Endothelial cell of umbilical vein (primary cell): ENCODE data around the gene CXCL17. TPM values are rescaled to one million over a fixed set of nuclear protein-coding genes. Genes with fewer than 3 reads are reported as not detected.

Source experiments
- BruUV-seq: library from RNA; stranded (reverse); fragments of 400-500 nt; replicated peaks from 2 replicates; lab custom pipeline; 2021; lab: Mats Ljungman, UMichigan
- CTCF ChIA-PET: fragments of 300-600, 350-600 bp; sonication (Branson Sonifier 250); formaldehyde crosslinking; loops from one replicate; lab custom pipeline; 2021; ENCODE audit warnings: antibody characterized with exemption, inconsistent platforms; lab: Charles Lee
- POLR2A ChIA-PET: fragments of 300-600, 350-600 bp; sonication (Branson Sonifier 250); formaldehyde crosslinking; loops from one replicate; lab custom pipeline; 2021; ENCODE audit warnings: antibody characterized with exemption, inconsistent platforms; lab: Charles Lee
- DNase-seq: peaks from one replicate; pipeline ENCODE4 v3.0.0-alpha.2; 2011; ENCODE audit warnings: low read depth, low spot score
- FAIRE-seq: peaks from 2 replicates; lab custom pipeline; 2011; peaks lifted over from hg19 to GRCh38; lab: Jason Lieb, UNC
- H2AFZ ChIP-seq: 2 replicates; pipeline ENCODE4 v1.6.0; 2012; ENCODE audit warnings: low read depth, low read length, control low read depth, inconsistent platforms
- H3K27ac ChIP-seq: 2 replicates; pipeline ENCODE4 v1.5.1; 2011; ENCODE audit warnings: low read depth, mild to moderate bottlenecking, control low read depth, low read length, moderate library complexity; ENCODE audit not compliant: insufficient read depth
- H3K27me3 ChIP-seq, 2 experiments: 2 replicates each; pipeline versions ENCODE4 v1.6.0 to v1.6.1; 2011; ENCODE audit warnings: low read length in 2 of 2, mixed read lengths in 1 of 2; ENCODE audit not compliant: control insufficient read depth in 2 of 2, insufficient read depth in 2 of 2
- H3K36me3 ChIP-seq, 2 experiments: 2 replicates in 1 of 2; 3 replicates in 1 of 2; pipeline ENCODE4 v1.5.1; 2011; ENCODE audit warnings: low read length in 2 of 2, mild to moderate bottlenecking in 1 of 2, moderate library complexity in 1 of 2; ENCODE audit not compliant: control insufficient read depth in 2 of 2, insufficient read depth in 2 of 2; ENCODE audit errors: extremely low read depth in 1 of 2
- H3K4me1 ChIP-seq: 3 replicates; pipeline ENCODE4 v1.5.1; 2011; ENCODE audit warnings: mild to moderate bottlenecking, low read length; ENCODE audit not compliant: control insufficient read depth, insufficient read depth; ENCODE audit errors: extremely low read depth
- H3K4me2 ChIP-seq: 2 replicates; pipeline ENCODE4 v1.6.1; 2011; ENCODE audit warnings: low read length, control low read depth, mixed read lengths; ENCODE audit not compliant: insufficient read depth
- H3K4me3 ChIP-seq, 3 experiments: fragments of 200-600 bp in 1 of 3; sonication (generic), shearing (Covaris generic) in 1 of 3; replicated peaks in 1 of 3; 2 replicates each; pipeline ENCODE4 v1.5.1; 2011 to 2016; ENCODE audit warnings: control low read depth in 3 of 3, low read length in 3 of 3, mild to moderate bottlenecking in 2 of 3, inconsistent platforms in 1 of 3, low read depth in 1 of 3, moderate library complexity in 1 of 3; ENCODE audit not compliant: insufficient read depth in 1 of 3
- H3K79me2 ChIP-seq: 2 replicates; pipeline ENCODE4 v1.6.0; 2012; ENCODE audit warnings: low read length, inconsistent platforms; ENCODE audit not compliant: control insufficient read depth, insufficient read depth
- H3K9ac ChIP-seq: replicated peaks from 2 replicates; pipeline ENCODE3; 2011; ENCODE audit warnings: low read length, control low read depth; ENCODE audit not compliant: insufficient read depth; ENCODE audit errors: extremely low read depth
- H3K9me1 ChIP-seq: replicated peaks from 3 replicates; pipeline ENCODE4 v1.6.0; 2011; ENCODE audit warnings: mild to moderate bottlenecking, low read length; ENCODE audit not compliant: control insufficient read depth, insufficient read depth; ENCODE audit errors: extremely low read depth
- H3K9me3 ChIP-seq: replicated peaks from 2 replicates; pipeline ENCODE4 v1.5.1; 2012; ENCODE audit warnings: low read length, inconsistent platforms; ENCODE audit not compliant: control insufficient read depth, insufficient read depth
- H4K20me1 ChIP-seq: replicated peaks from 2 replicates; pipeline ENCODE3; 2011; ENCODE audit warnings: mild to moderate bottlenecking, low read length; ENCODE audit not compliant: control insufficient read depth, insufficient read depth; ENCODE audit errors: extremely low read depth
- CTCF ChIP-seq, 2 donors: IDR thresholded peaks; 1 replicate in 1 of 2; 2 replicates in 1 of 2; pipeline ENCODE4 v1.5.1; 2011; ENCODE audit warnings: low read length in 2 of 2, mild to moderate bottlenecking in 2 of 2, moderate library complexity in 2 of 2, control low read depth in 1 of 2, inconsistent platforms in 1 of 2, low read depth in 1 of 2; ENCODE audit not compliant: insufficient read depth in 1 of 2; ENCODE audit errors: extremely low read depth in 1 of 2
- FOS ChIP-seq: IDR thresholded peaks from 2 replicates; pipeline ENCODE4 v1.6.1; 2011; ENCODE audit warnings: mild to moderate bottlenecking, low read length, moderate library complexity, borderline replicate concordance; ENCODE audit not compliant: insufficient read depth
- POLR2AphosphoS5 ChIP-seq: IDR thresholded peaks from 2 replicates; pipeline ENCODE4 v1.6.1; 2012; ENCODE audit warnings: low read depth, mild to moderate bottlenecking, control low read depth, low read length, moderate library complexity; ENCODE audit not compliant: insufficient read depth
- dilution Hi-C: fragments of 300-500 bp; cut with MboI; formaldehyde crosslinking; loops from one replicate; pipeline ENCODE4 v1.15.0; 2019; ENCODE audit warnings: low sequenced_read_pairs; ENCODE audit not compliant: extremely low pct_ligation_motif_present
- intact Hi-C: fragments of 100-400 bp; cut with micrococcal nuclease; formaldehyde crosslinking; loops from one replicate; pipeline ENCODE4 v1.10.0; 2022
- polyA plus RNA-seq, 4 experiments: library from polyadenylated mRNA; depleted of rRNA in 3 of 4; stranded (reverse) in 3 of 4; unstranded in 1 of 4; fragments of >200 nt; gene quantifications; 2 replicates each; pipeline versions ENCODE4 v1.2.1 to v1.2.3, GENCODE V29; 2011 to 2012; ENCODE audit warnings: missing spikeins in 1 of 4
- total RNA-seq: library from RNA; stranded (reverse); gene quantifications from 2 replicates; pipeline ENCODE4 v1.2.3, GENCODE V29; 2021

CXCL17 gene
- total and polyA plus RNA-seq, 2 donors (not counting 3 experiments of a cell fraction or from before 2014, with no cell fraction given): not detected

- no peaks in the 10 kb centered on the region for H3K9me3 ChIP-seq
- no peaks in the 10 kb centered on the region for H3K36me3 ChIP-seq
- POLR2A ChIA-PET: no interaction called here
- no peaks in the 10 kb centered on the region for H3K79me2 ChIP-seq
- no peak overlapping the region for H2AFZ ChIP-seq
- dilution Hi-C loops: no loop called here
- peaks cover 10% of the 10 kb centered on the region for H3K4me1 ChIP-seq
- BruUV-seq: no TSS peak
- intact Hi-C loops: no loop called here
- no peaks in the 10 kb centered on the region for H3K9me1 ChIP-seq
- FAIRE-seq: no peak
- H3K9ac ChIP-seq: no peak overlapping the region
- no peaks in the 10 kb centered on the region for H3K27me3 ChIP-seq
- CTCF ChIA-PET: interaction anchor here (2.2 to 2.9 kb wide), 2 partner anchors 8 to 9 kb away, joined by 7 to 15 read pairs; no protein-coding TSS in a partner anchor
- no peak for TF ChIP-seq POLR2AphosphoS5
- no peak for TF ChIP-seq FOS
- H3K4me2 ChIP-seq: no peak overlapping the region
- no peak overlapping the region for H3K27ac ChIP-seq
- no peak for DNase-seq
- H3K4me3 ChIP-seq: no peak overlapping the region
- H4K20me1 ChIP-seq: no peaks in the 10 kb centered on the region
Measured at GRCh38 chr19:42431486-42431885, 11.3 kb downstream of the CXCL17 start.

- H3K79me2 ChIP-seq: no peaks in the 10 kb centered on the region
- no peak overlapping the region for H3K9ac ChIP-seq
- H2AFZ ChIP-seq: no peak overlapping the region
- no peak overlapping the region for H3K27ac ChIP-seq
- dilution Hi-C loops: no loop called here
- peaks cover 12% of the 10 kb centered on the region for H3K4me1 ChIP-seq
- no peak for TF ChIP-seq FOS
- TF ChIP-seq CTCF (IDR thresholded peaks at IDR 0.05; ENCODE audit: extremely low read depth in 1 of 2, insufficient read depth in 1 of 2, low read depth in 1 of 2, low read length in 2 of 2): no peak
- H4K20me1 ChIP-seq: no peaks in the 10 kb centered on the region
- intact Hi-C loops: no loop called here
- H3K4me2 ChIP-seq: no peak overlapping the region
- H3K4me3 ChIP-seq: no peak overlapping the region
- DNase-seq (no peak), FAIRE-seq (no peak)
- H3K27me3 ChIP-seq: no peaks in the 10 kb centered on the region
- ChIA-PET CTCF (interaction anchor here (4.3 kb wide), 1 partner anchor 10 kb away, joined by 22 read pairs; no protein-coding TSS in a partner anchor), POLR2A (no interaction called here)
- no TSS peak for BruUV-seq
- H3K9me1 ChIP-seq: no peaks in the 10 kb centered on the region
- H3K36me3 ChIP-seq: no peaks in the 10 kb centered on the region
- no peaks in the 10 kb centered on the region for H3K9me3 ChIP-seq
Measured at GRCh38 chr19:42428676-42429075, 14.1 kb downstream of the CXCL17 start.
